HCT116 (cell line): ENCODE results near the gene ARHGAP8. TPM values are rescaled to one million over a fixed set of nuclear protein-coding genes. Genes with fewer than 3 reads are reported as not detected.

Experiments
- ATAC-seq: fragments of 200-7000 bp; cut with Tn5 transposase; 2 replicates; pipeline ENCODE4 v1.9.1; 2020; ENCODE audit warnings: mild to moderate bottlenecking, moderate library complexity
- BruUV-seq: library from RNA; stranded (reverse); fragments of 400-500 nt; replicated peaks from 2 replicates; lab custom pipeline; 2021; lab: Mats Ljungman, UMichigan
- CTCF ChIA-PET: fragments of 300-600 bp; sonication (Branson Sonifier 250); formaldehyde crosslinking; loops from one replicate; lab custom pipeline; 2021; ENCODE audit warnings: antibody characterized with exemption; lab: Charles Lee
- POLR2A ChIA-PET: fragments of 300-600, 350-600 bp; sonication (Branson Sonifier 250); formaldehyde crosslinking; loops from one replicate; lab custom pipeline; 2021; ENCODE audit warnings: antibody characterized with exemption; lab: Charles Lee
- RAD21 ChIA-PET, 2 experiments: fragments of 300-600 bp; sonication (Branson Sonifier 250); formaldehyde crosslinking; loops; one replicate each; lab custom pipeline; 2023; ENCODE audit warnings: low total read pairs in 2 of 2; ENCODE audit not compliant: uncharacterized antibody in 2 of 2, unreplicated experiment in 2 of 2, low non-redundant PET in 1 of 2; lab: Charles Lee
- DNase-seq: peaks from one replicate; pipeline ENCODE4 v3.0.0-alpha.2; 2010; ENCODE audit warnings: low read depth, low spot score
- H2AFZ ChIP-seq: fragments of 200-600 bp; shearing (Covaris generic), sonication (generic); 2 replicates; pipeline ENCODE4 v1.6.1; 2017; ENCODE audit warnings: low read depth, mixed run types, mixed read lengths, antibody characterized with exemption, low read length; ENCODE audit not compliant: poor library complexity, severe bottlenecking
- H3K27ac ChIP-seq: 2 replicates; pipeline ENCODE4 v1.5.1; 2012; ENCODE audit warnings: low read depth, low read length
- H3K27me3 ChIP-seq: fragments of 200-600 bp; sonication (generic); 2 replicates; pipeline ENCODE4 v1.6.1; 2016; ENCODE audit warnings: mixed run types, low read length, mixed read lengths; ENCODE audit not compliant: insufficient read depth
- H3K36me3 ChIP-seq, 2 experiments: fragments of 200-500 bp in 1 of 2; fragments of 200-600 bp in 1 of 2; sonication (Bioruptor generic) in 1 of 2; sonication (generic) in 1 of 2; 2 replicates each; pipeline versions ENCODE4 v1.5.1 to v1.6.1; 2014 to 2016; ENCODE audit warnings: low read length in 2 of 2, inconsistent platforms in 1 of 2, mixed read lengths in 1 of 2, mixed run types in 1 of 2; ENCODE audit not compliant: insufficient read depth in 2 of 2, control insufficient read depth in 1 of 2
- H3K4me1 ChIP-seq, 2 experiments: fragments of 200-600 bp in 1 of 2; sonication (generic) in 1 of 2; 2 replicates each; pipeline versions ENCODE4 v1.5.1 to v1.6.1; 2012 to 2017; ENCODE audit warnings: low read length in 2 of 2, inconsistent platforms in 1 of 2, mild to moderate bottlenecking in 1 of 2, mixed read lengths in 1 of 2, mixed run types in 1 of 2, moderate library complexity in 1 of 2; ENCODE audit not compliant: insufficient read depth in 2 of 2, control insufficient read depth in 1 of 2
- H3K4me2 ChIP-seq: fragments of 200-600 bp; sonication (generic); 2 replicates; pipeline ENCODE4 v1.6.1; 2017; ENCODE audit warnings: mixed run types, low read length, mixed read lengths
- H3K4me3 ChIP-seq, 2 experiments: fragments of 200-600 bp in 1 of 2; sonication (generic) in 1 of 2; replicated peaks in 1 of 2; 2 replicates each; pipeline ENCODE4 v1.5.1; 2011 to 2016; ENCODE audit warnings: low read length in 2 of 2, control low read depth in 1 of 2, low read depth in 1 of 2, mild to moderate bottlenecking in 1 of 2, mixed read lengths in 1 of 2, mixed run types in 1 of 2
- H3K79me2 ChIP-seq: fragments of 200-600 bp; sonication (generic); 2 replicates; pipeline ENCODE4 v1.6.1; 2017; ENCODE audit warnings: mild to moderate bottlenecking, mixed run types, low read length, moderate library complexity, mixed read lengths; ENCODE audit not compliant: insufficient read depth
- H3K9ac ChIP-seq: fragments of 200-600 bp; sonication (generic); 2 replicates; pipeline ENCODE4 v1.6.1; 2016; ENCODE audit warnings: low read length, mixed read lengths
- H3K9me2 ChIP-seq: fragments of 200-600 bp; sonication (generic), shearing (Covaris generic); 2 replicates; pipeline ENCODE4 v1.6.1; 2017; ENCODE audit warnings: mixed run types, mild to moderate bottlenecking, moderate library complexity; ENCODE audit not compliant: insufficient read depth
- H3K9me3 ChIP-seq, 2 experiments: fragments of 200-500 bp in 1 of 2; fragments of 200-600 bp in 1 of 2; sonication (Bioruptor generic) in 1 of 2; sonication (generic) in 1 of 2; 2 replicates each; pipeline ENCODE4 v1.6.1; 2014 to 2017; ENCODE audit warnings: low read length in 2 of 2, mixed read lengths in 2 of 2, inconsistent platforms in 1 of 2, low read depth in 1 of 2, mild to moderate bottlenecking in 1 of 2, mixed run types in 1 of 2, moderate library complexity in 1 of 2; ENCODE audit not compliant: control insufficient read depth in 1 of 2, insufficient read depth in 1 of 2
- H4K20me1 ChIP-seq: fragments of 200-600 bp; sonication (generic), shearing (Covaris generic); 2 replicates; pipeline ENCODE4 v1.6.1; 2017; ENCODE audit warnings: mixed run types, mild to moderate bottlenecking, moderate library complexity; ENCODE audit not compliant: insufficient read depth
- ATF3 ChIP-seq: IDR thresholded peaks from 2 replicates; pipeline ENCODE4 v1.6.1; 2012
- CBX3 ChIP-seq: IDR thresholded peaks from 2 replicates; pipeline ENCODE4 v1.6.1; 2012; ENCODE audit warnings: low read depth
- CEBPB ChIP-seq: IDR thresholded peaks from 2 replicates; pipeline ENCODE4 v1.6.1; 2012; ENCODE audit warnings: low read depth
- EZH2 ChIP-seq: fragments of 200-600 bp; sonication (generic); IDR thresholded peaks from 2 replicates; pipeline ENCODE4 v1.6.1; 2017; ENCODE audit warnings: antibody characterized with exemption, mixed run types
- EZH2phosphoT487 ChIP-seq: fragments of 200-600 bp; IDR thresholded peaks from 2 replicates; pipeline ENCODE4 v1.6.1; 2018; ENCODE audit warnings: antibody characterized with exemption, borderline replicate concordance
- FOSL1 ChIP-seq: IDR thresholded peaks from 2 replicates; pipeline ENCODE4 v1.6.1; 2012; ENCODE audit warnings: low read depth
- JUND ChIP-seq: IDR thresholded peaks from 2 replicates; pipeline ENCODE4 v1.6.1; 2012
- MAX ChIP-seq: IDR thresholded peaks from 2 replicates; pipeline ENCODE4 v1.6.1; 2012
- POLR2A ChIP-seq: IDR thresholded peaks from 2 replicates; pipeline ENCODE4 v1.7.0; 2011; ENCODE audit warnings: borderline replicate concordance; ENCODE audit not compliant: insufficient read depth, insufficient read length; ENCODE audit errors: extremely low read depth
- RAD21 ChIP-seq: IDR thresholded peaks from 2 replicates; pipeline ENCODE4 v1.6.1; 2012; ENCODE audit warnings: low read depth, mild to moderate bottlenecking
- REST ChIP-seq: IDR thresholded peaks from 2 replicates; pipeline ENCODE4 v1.6.1; 2012; ENCODE audit warnings: low read depth
- SIN3A ChIP-seq: IDR thresholded peaks from 2 replicates; pipeline ENCODE4 v1.6.1; 2012; ENCODE audit warnings: low read depth
- SP1 ChIP-seq: IDR thresholded peaks from 2 replicates; pipeline ENCODE4 v1.6.1; 2012; ENCODE audit warnings: low read depth
- SRF ChIP-seq: IDR thresholded peaks from 2 replicates; pipeline ENCODE4 v1.6.1; 2012; ENCODE audit warnings: low read depth
- TCF7L2 ChIP-seq: IDR thresholded peaks from 2 replicates; pipeline ENCODE4 v1.7.0; 2011; ENCODE audit warnings: borderline replicate concordance, inconsistent platforms; ENCODE audit not compliant: insufficient read depth, insufficient read length; ENCODE audit errors: extremely low read depth
- ZFX ChIP-seq: fragments of 450-650 bp; IDR thresholded peaks from 2 replicates; pipeline ENCODE4 v1.6.1; 2017
- ZNF274 ChIP-seq: fragments of 200-500 bp; sonication (Bioruptor generic); IDR thresholded peaks from 2 replicates; pipeline ENCODE4 v1.6.1; 2014; ENCODE audit warnings: mild to moderate bottlenecking, low read depth, low read length, inconsistent platforms
- intact Hi-C: fragments of 100-400 bp; cut with micrococcal nuclease; formaldehyde crosslinking; loops from 2 replicates; pipeline ENCODE4 v1.10.0; 2022
- total RNA-seq: library from RNA; stranded (reverse); gene quantifications from one replicate; pipeline ENCODE4 v1.2.1, GENCODE V29; 2021; ENCODE audit not compliant: unreplicated experiment
- TF ChIP-seq, protein P1 (sequence below), 3 experiments: fragments of 200-600 bp in 1 of 3; sonication (generic) in 1 of 3; IDR thresholded peaks in 2 of 3; conservative IDR thresholded peaks in 1 of 3; 2 replicates each; pipeline ENCODE4 v1.5.1; 2012 to 2017; ENCODE audit warnings: low read depth in 2 of 3, low read length in 2 of 3, antibody characterized with exemption in 1 of 3, borderline replicate concordance in 1 of 3, control low read depth in 1 of 3, mild to moderate bottlenecking in 1 of 3, mixed read lengths in 1 of 3, mixed run types in 1 of 3, moderate library complexity in 1 of 3; ENCODE audit not compliant: insufficient read depth in 1 of 3
- TF ChIP-seq, protein P2 (sequence below): IDR thresholded peaks from 2 replicates; pipeline ENCODE4 v1.6.1; 2011; ENCODE audit warnings: mild to moderate bottlenecking, low read length, moderate library complexity; ENCODE audit not compliant: insufficient replicate concordance; ENCODE audit errors: extremely low read depth

Gene ARHGAP8
- total RNA-seq, 1 experiment from 2014 or later = 67.5 TPM

- no peak overlapping the region for H2AFZ ChIP-seq
- H3K27ac ChIP-seq = no peak overlapping the region
- DNase-seq = no peak
- no peak overlapping the region for H3K4me2 ChIP-seq
- BruUV-seq = no TSS peak
- CTCF ChIA-PET = no interaction called here
- H3K79me2 ChIP-seq = peaks cover 27% of the 10 kb centered on the region; the same call in 1 of the 2 replicates
- POLR2A ChIA-PET = no interaction called here
- no peaks in the 10 kb centered on the region for H4K20me1 ChIP-seq
- TF ChIP-seq ZNF274 (no peak), EZH2phosphoT487 (no peak), SRF (no peak), ATF3 (no peak), CEBPB (no peak), POLR2A (no peak), ZFX (no peak), TCF7L2 (no peak), REST (no peak), SIN3A (no peak), SP1 (no peak), RAD21 (no peak), MAX (no peak), EZH2 (no peak), FOSL1 (no peak), CBX3 (no peak), JUND (no peak)
- TF ChIP-seq, protein P1, sequence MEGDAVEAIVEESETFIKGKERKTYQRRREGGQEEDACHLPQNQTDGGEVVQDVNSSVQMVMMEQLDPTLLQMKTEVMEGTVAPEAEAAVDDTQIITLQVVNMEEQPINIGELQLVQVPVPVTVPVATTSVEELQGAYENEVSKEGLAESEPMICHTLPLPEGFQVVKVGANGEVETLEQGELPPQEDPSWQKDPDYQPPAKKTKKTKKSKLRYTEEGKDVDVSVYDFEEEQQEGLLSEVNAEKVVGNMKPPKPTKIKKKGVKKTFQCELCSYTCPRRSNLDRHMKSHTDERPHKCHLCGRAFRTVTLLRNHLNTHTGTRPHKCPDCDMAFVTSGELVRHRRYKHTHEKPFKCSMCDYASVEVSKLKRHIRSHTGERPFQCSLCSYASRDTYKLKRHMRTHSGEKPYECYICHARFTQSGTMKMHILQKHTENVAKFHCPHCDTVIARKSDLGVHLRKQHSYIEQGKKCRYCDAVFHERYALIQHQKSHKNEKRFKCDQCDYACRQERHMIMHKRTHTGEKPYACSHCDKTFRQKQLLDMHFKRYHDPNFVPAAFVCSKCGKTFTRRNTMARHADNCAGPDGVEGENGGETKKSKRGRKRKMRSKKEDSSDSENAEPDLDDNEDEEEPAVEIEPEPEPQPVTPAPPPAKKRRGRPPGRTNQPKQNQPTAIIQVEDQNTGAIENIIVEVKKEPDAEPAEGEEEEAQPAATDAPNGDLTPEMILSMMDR (IDR thresholded peaks at IDR 0.05 in 2 of 3, conservative IDR thresholded peaks at IDR 0.05 in 1 of 3; ENCODE audit: borderline replicate concordance in 1 of 3, insufficient read depth in 1 of 3, low read depth in 2 of 3, low read length in 2 of 3) = no peak
- TF ChIP-seq, protein P2, sequence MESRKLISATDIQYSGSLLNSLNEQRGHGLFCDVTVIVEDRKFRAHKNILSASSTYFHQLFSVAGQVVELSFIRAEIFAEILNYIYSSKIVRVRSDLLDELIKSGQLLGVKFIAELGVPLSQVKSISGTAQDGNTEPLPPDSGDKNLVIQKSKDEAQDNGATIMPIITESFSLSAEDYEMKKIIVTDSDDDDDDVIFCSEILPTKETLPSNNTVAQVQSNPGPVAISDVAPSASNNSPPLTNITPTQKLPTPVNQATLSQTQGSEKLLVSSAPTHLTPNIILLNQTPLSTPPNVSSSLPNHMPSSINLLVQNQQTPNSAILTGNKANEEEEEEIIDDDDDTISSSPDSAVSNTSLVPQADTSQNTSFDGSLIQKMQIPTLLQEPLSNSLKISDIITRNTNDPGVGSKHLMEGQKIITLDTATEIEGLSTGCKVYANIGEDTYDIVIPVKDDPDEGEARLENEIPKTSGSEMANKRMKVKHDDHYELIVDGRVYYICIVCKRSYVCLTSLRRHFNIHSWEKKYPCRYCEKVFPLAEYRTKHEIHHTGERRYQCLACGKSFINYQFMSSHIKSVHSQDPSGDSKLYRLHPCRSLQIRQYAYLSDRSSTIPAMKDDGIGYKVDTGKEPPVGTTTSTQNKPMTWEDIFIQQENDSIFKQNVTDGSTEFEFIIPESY = no peak
- no peaks in the 10 kb centered on the region for H3K4me1 ChIP-seq
- no peaks in the 10 kb centered on the region for H3K27me3 ChIP-seq
- no peak overlapping the region for H3K9ac ChIP-seq
- H3K9me3 ChIP-seq = no peaks in the 10 kb centered on the region
- no peak for ATAC-seq
- RAD21 ChIA-PET = no interaction called here
- intact Hi-C loops = no loop called here
- H3K36me3 ChIP-seq = 0 out of 4 replicates have a peak, but pooled peaks cover 0 to 3% of the 10 kb centered on the region in 2 experiments
- no peak overlapping the region for H3K4me3 ChIP-seq
- H3K9me2 ChIP-seq = no peaks in the 10 kb centered on the region
These were observed 46.9 kb downstream of the ARHGAP8 start for GRCh38 chr22:44799077-44799945.
